Hematopoietic multipotent progenitor cell treated with erythropoietin and hydrocortisone succinate and interleukin-3 and kit ligand, for 17 days (in vitro differentiated cells): ENCODE results near the gene SBDS.

Experiments
- DNase-seq: peaks from one replicate; pipeline ENCODE4 v3.0.0-alpha.2; 2015; ENCODE audit warnings: low spot score

Gene SBDS

DNA sequence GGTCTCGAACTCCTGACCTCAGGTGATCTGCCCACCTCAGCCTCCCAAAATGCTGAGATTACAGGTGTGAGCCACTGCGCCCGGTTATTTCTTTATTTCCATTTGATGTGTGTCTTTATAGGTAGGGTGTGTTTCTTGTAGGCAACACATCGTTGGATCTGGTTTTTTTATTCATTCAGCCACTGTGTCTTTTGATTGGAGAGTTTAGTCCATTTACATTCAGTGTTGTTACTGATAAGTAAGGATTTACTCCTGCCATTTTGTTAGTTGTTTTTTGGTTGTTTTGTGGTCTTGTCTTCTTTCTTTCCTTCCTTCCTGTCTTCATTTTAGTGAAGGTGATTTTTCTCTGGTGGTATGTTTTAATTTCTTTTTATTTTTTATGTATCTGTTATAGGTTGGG, 57.4 kb downstream of the SBDS start:
- DNase-seq = no peak
